A673 (cell line): ENCODE measurements around the gene DUSP14.

ENCODE experiments used
- EZH2 ChIP-seq: fragments of 200-600 bp; sonication (generic); IDR thresholded peaks from 2 replicates; pipeline ENCODE4 v1.6.1; 2017; ENCODE audit warnings: borderline replicate concordance, low read depth, mild to moderate bottlenecking, mixed read lengths, antibody characterized with exemption, low read length; ENCODE audit not compliant: poor library complexity, severe bottlenecking
- TF ChIP-seq, protein P1 (sequence below): fragments of 300-800, 200-600 bp; sonication (generic); conservative IDR thresholded peaks from 2 replicates; pipeline ENCODE4 v1.5.1; 2017; ENCODE audit warnings: low read depth, mild to moderate bottlenecking, antibody characterized with exemption, low read length, moderate library complexity, mixed read lengths

GRCh38 chr17:37488009-37488604 is 1.6 kb upstream of the DUSP14 start:
- TF ChIP-seq, protein P1, sequence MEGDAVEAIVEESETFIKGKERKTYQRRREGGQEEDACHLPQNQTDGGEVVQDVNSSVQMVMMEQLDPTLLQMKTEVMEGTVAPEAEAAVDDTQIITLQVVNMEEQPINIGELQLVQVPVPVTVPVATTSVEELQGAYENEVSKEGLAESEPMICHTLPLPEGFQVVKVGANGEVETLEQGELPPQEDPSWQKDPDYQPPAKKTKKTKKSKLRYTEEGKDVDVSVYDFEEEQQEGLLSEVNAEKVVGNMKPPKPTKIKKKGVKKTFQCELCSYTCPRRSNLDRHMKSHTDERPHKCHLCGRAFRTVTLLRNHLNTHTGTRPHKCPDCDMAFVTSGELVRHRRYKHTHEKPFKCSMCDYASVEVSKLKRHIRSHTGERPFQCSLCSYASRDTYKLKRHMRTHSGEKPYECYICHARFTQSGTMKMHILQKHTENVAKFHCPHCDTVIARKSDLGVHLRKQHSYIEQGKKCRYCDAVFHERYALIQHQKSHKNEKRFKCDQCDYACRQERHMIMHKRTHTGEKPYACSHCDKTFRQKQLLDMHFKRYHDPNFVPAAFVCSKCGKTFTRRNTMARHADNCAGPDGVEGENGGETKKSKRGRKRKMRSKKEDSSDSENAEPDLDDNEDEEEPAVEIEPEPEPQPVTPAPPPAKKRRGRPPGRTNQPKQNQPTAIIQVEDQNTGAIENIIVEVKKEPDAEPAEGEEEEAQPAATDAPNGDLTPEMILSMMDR = no peak
- no peak for TF ChIP-seq EZH2
